ENCODE results near the gene MAP6. TPM values are rescaled to one million over a fixed set of nuclear protein-coding genes. Genes with fewer than 3 reads are reported as not detected.

The MAP6 gene
- total RNA-seq, 1 donor, result 3.0 TPM

- DNase-seq (ENCODE audit: low read depth), result no peak
- H3K4me3 ChIP-seq (ENCODE audit: low read depth, low read length), result no peak overlapping the region
- TF ChIP-seq CTCF (IDR thresholded peaks at IDR 0.05; ENCODE audit: insufficient read depth, low read depth, low read length), result no peak
These were observed 127.4 kb downstream of the MAP6 start for GRCh38 chr11:75541193-75542087.

DNA sequence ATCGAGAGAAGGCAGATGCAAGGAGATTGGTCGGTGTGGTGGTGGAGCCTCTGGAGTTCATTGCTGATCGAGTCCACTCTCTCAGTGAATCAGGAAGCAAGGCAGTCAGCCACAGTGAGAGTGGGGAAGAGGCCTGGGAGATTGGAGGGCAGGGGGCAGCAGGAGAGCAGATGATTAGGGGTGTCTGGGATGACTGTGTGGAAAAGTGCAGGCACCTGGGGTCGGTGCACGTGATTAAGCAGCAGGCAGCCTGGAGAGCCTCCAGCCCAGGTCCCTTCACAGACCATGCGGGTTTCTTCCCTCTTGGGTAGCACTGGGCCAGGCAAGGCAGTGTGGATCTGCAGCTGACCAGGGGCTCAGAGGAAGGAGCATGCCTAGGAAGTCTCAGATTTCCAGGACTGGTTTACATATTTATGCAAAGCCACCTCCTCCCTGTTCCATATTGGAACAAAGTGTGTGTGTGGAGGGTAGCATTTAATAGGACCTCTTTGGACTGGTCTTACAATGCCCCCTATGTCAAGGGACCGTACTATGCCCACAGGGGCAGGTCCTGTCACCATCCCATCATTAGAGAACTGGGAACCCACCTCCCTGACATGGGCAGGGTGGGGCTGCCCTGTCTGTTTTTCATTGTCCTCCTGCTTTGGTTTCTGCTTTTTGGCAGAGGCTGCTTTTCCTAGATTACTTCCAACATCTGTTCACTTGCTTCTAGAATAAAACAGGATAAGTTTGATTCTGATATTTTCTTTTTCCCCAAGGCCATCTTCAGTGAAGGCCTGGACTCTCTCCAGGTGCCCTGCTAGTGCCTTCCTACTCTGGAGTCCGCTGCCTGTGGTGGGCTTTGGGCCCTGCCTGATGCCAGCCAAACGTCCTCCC is 129.1 kb downstream of the MAP6 start:
- TF ChIP-seq CTCF (IDR thresholded peaks at IDR 0.05; ENCODE audit: insufficient read depth, low read depth, low read length), result no peak
- no peak for DNase-seq (ENCODE audit: low read depth)
- H3K4me3 ChIP-seq (ENCODE audit: low read depth, low read length), result no peak overlapping the region

GRCh38 chr11:75538150-75538942 is 130.5 kb downstream of the MAP6 start:
- TF ChIP-seq CTCF (IDR thresholded peaks at IDR 0.05; ENCODE audit: insufficient read depth, low read depth, low read length), result no peak
- DNase-seq (ENCODE audit: low read depth), result no peak
- no peak overlapping the region for H3K4me3 ChIP-seq (ENCODE audit: low read depth, low read length)

- DNase-seq (ENCODE audit: low read depth), result no peak
- TF ChIP-seq CTCF (IDR thresholded peaks at IDR 0.05; ENCODE audit: insufficient read depth, low read depth, low read length), result no peak
- no peak overlapping the region for H3K4me3 ChIP-seq (ENCODE audit: low read depth, low read length)
These were observed 131.1 kb downstream of the MAP6 start for GRCh38 chr11:75537740-75538139.

Small RNA genes within 50 kb of the gene (small RNA-seq; reads per million reads assigned to genes)
- not detected for gene AP001922.4

Other genes with a start within 250 kb of the MAP6 start
- gene KLHL35, start 235.8 kb downstream of the MAP6 start, total RNA-seq, result 1.3 and 3.2 TPM in 2 replicates
- 9.5 and 10.3 TPM in 2 replicates for gene GDPD5, start 143.1 kb downstream of the MAP6 start, total RNA-seq
- 1,336 and 1,367 TPM in 2 replicates for gene SERPINH1, start 106.8 kb downstream of the MAP6 start, total RNA-seq
- not detected in 2 replicates for gene MOGAT2, start 48.8 kb upstream of the MAP6 start, total RNA-seq
- gene DGAT2, start 99.7 kb upstream of the MAP6 start, total RNA-seq, result 0.32 and 0.43 TPM in 2 replicates
- 22.9 and 37.1 TPM in 2 replicates for gene UVRAG, start 146.2 kb upstream of the MAP6 start, total RNA-seq

Data from fibroblast of villous mesenchyme (primary cell).